H4 (cell line): Measurements from ENCODE around the gene KRT33B. TPM values are rescaled to one million over a fixed set of nuclear protein-coding genes. Genes with fewer than 3 reads are reported as not detected.
"Not testable (repeated sequence)": the region's sequence is repeated elsewhere in the genome, so short reads cannot be mapped to it uniquely, and the experiment has no call there.

Source experiments
- DNase-seq: peaks from one replicate; pipeline ENCODE4 v3.0.0-alpha.2; 2015; ENCODE audit warnings: low spot score
- total RNA-seq: library from RNA; depleted of rRNA; stranded (reverse); fragments of >200 nt; shearing (Covaris generic); gene quantifications from 2 replicates; pipeline ENCODE4 v1.2.3, GENCODE V29; 2014

Gene KRT33B
- total RNA-seq, 1 experiment from 2014 or later: not detected

DNA sequence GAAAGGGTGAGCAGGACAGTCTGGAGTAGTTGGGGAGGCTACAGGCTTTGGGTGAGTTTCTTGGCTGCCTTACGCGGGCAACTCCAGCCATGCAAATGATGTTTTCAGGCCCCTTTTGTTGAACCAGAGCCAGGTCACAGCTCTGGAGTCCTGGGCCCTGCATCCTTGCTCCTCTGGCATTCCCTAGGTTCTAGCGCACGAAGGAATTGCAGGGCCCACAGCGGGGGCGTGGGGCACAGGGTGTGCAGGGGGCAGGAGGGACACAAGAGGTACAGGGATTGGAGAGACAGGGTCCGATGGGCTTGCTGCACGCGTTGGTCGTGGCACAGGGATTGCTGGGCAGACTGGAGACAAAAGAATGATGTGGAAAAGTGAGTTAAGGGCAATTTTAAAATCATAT is 24.2 kb upstream of the KRT33B start:
- DNase-seq: no peak

DNA sequence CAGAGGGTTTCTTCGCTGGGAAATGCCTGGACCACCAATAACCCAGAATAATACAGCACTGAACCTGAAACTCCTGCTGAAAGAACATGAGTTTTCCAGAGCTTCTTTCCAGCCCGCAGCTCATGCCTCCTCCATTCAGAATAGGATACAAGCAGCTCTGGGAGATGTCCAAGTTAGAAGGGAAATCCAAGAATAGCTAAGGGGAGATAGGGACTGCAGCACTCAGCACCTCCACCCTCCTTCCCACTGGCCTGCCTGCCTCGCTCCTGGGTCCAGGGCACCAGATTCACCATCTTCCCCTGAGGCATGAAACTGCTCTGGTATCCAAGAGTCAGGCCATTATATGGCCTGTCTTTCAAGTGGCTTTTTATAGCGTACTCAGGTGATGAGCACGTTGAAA is 23.7 kb upstream of the KRT33B start:
- no peak for DNase-seq

GRCh38 chr17:41392278-41392677 is 22.7 kb upstream of the KRT33B start:
- DNase-seq: no peak

- DNase-seq: no peak
These were observed 21.9 kb upstream of the KRT33B start for GRCh38 chr17:41391535-41391934.

DNA sequence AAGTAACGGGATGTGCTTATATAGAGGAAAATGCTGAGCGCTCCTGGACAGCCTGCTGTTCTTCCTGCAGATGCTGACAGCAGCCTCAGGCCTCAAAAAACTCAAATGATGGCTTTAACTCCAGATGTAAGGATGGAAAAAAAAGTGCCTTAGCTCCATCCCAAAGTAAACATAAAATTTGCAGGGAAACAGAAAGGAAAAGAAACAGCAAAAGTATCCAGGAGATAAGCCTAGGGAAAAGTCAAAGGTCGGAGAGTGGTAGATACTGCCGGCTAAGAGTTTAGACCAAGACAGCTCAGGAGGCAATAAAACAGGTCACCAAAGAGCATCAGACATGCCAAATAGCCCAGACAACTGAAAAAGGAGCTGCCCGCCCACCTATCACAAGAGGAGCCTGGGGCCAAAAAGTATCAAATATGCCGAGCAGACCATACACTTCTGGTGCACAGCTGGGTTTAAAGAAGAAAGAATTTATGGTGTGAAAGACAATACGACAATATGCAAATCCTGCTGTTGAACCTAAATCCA is 20.9 kb upstream of the KRT33B start:
- DNase-seq: no peak

- no peak for DNase-seq
These were observed 18.1 kb upstream of the KRT33B start for GRCh38 chr17:41387670-41388069.

- DNase-seq: no peak
These were observed 16.6 kb upstream of the KRT33B start for GRCh38 chr17:41386227-41386626.

DNA sequence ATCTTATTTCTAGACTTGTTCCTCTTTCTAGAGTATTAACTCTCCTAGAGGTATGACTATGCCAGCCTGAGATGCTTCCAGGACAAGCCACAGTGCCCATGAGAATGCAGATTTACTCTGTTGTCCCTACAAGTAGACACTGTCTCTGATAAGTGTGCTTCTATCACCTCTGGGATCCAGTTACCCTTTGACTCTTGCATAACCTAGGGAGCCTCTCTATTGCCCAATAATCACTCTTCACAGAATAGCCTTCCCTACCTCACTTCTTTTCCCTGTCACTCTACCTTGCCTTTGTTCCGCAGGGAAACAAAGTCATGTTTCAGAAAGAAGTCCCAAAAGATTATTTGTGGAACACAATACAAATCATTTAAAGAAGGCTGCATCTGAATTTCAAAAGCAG is 14.1 kb upstream of the KRT33B start:
- no peak for DNase-seq

DNA sequence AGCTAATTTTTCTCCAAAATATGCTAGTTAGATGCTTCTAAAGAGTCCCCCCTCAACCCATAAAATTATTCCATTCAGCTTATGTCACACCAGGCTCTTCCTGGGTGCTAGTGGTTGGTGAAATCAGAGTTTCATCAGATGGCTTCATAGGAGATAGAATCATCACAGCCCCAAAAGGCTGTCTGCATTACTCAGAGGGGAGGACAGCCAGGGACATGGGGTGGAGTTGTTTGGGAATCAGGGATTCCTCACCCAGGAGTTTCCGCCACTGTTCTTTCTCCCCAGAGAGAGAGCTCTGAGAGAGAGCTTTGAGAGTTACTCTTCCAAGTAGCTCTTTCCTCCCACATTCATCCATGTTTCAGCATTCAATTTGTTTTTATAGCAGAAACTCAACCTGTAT is 12.8 kb upstream of the KRT33B start:
- no peak for DNase-seq

GRCh38 chr17:41381943-41382342 is 12.3 kb upstream of the KRT33B start, which contains the start of gene KRT34:
Gene KRT34 (minus strand): TSS chr17:41382306. CDS start chr17:41382246, 60 bp downstream.
- not testable (repeated sequence) for DNase-seq

GRCh38 chr17:41380091-41380490 is 10.5 kb upstream of the KRT33B start:
- peak; percentile 50 for DNase-seq

DNA sequence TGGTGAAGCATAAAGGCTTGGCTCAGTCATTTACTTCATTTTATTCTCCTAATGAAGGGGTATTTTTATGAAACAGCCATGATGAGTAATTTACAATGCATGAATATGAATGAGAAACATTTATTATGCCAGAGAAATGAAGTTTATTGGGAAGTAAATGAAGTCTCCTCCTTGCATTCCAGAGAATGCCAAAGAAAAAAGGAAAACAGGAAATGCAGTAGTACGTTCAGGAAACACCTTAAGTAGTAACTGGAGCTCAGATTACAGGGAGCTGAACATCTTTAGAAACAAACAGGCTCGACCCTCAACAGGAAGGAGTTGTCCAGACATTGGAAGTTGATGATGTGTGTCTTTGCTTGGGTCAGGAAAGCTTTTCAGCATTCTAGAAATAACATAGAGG is 7.9 kb upstream of the KRT33B start:
- DNase-seq: no peak

DNA sequence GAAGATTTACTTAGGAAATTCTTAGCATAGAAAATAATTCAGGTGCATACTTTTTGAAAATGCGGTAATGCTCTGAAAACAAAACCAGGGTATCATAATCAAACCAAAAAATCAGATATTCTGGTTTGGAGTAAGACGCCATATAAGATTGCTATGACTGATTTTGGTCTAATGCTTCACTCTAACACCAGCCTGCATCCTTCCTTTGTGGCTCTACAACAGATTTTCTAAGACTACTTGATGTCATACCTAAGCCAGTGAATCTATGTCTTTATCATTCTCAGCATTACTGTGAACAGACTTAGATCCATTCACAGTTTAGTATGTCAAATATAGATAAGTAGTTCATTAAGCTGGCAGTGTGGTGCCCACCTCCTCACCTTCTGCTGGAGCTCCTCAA is 590 bp downstream of the KRT33B start:
- no peak for DNase-seq

GRCh38 chr17:41367426-41368075 is 2.1 kb downstream of the KRT33B start:
- DNase-seq: no peak

DNA sequence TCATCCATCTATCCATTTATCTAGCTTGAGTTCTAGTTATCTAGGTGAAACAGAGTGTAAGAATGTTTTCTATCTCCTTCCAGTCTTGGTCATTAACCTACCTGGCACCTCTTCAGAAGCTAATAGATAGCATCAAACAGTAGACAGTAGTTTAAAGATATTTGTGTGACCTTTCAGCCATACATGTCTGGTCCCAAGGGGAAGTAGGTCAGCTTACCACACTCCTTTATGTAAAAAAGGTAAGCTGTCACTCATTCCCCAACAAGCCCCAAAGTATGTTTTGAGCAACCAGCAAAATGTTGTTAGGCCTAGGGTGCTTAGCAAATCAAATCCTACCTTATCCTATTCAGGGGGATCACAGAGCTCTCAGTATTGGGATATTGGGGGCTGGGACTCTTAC is 3.5 kb downstream of the KRT33B start:
- DNase-seq: no peak

- no peak for DNase-seq
These were observed 5.7 kb downstream of the KRT33B start for GRCh38 chr17:41363881-41364280.

- DNase-seq: peak; percentile 62
These were observed 9.2 kb downstream of the KRT33B start for GRCh38 chr17:41360296-41360995.

GRCh38 chr17:41354536-41354935 is 15.1 kb downstream of the KRT33B start:
- no peak for DNase-seq

- DNase-seq: no peak
These were observed 16.8 kb downstream of the KRT33B start for GRCh38 chr17:41352597-41353366.

DNA sequence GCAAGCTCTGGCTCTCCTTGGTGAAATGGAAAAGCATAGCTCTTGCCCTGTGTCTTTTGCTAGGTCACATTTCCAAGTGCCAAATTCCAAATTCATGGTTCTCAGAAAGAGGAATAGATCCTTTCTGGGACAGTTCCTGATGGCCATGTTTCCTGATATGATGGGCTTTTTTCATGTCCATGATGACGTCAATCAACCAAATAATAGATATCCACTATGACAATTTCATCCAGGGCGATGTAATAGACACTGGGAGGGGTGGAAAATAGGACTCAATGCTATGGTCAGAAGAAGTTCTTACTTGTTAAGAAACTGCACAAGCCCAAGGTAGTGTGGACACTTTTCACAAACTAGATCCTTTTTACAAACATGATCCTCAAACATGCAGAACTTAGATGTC is 18.4 kb downstream of the KRT33B start:
- DNase-seq: no peak

GRCh38 chr17:41350381-41350878 is 19.2 kb downstream of the KRT33B start, which contains the start of gene KRT33A:
Gene KRT33A (minus strand): TSS chr17:41350828. CDS start chr17:41350767, 61 bp downstream.
- not testable (repeated sequence) for DNase-seq
